Mucosa of stomach (tissue), 1 donor: Measurements from ENCODE around the gene ANXA9.

ENCODE experiments used
- H3K27me3 ChIP-seq: one replicate; pipeline ENCODE4 v1.7.0; 2013; ENCODE audit warnings: mild to moderate bottlenecking, low read length; ENCODE audit not compliant: control insufficient read depth, insufficient read depth
- H3K36me3 ChIP-seq: one replicate; pipeline ENCODE4 v1.7.0; 2013; ENCODE audit warnings: low read length; ENCODE audit not compliant: control insufficient read depth, insufficient read depth
- H3K4me1 ChIP-seq: one replicate; pipeline ENCODE4 v1.7.0; 2013; ENCODE audit warnings: mild to moderate bottlenecking, low read length; ENCODE audit not compliant: control insufficient read depth, insufficient read depth
- H3K4me3 ChIP-seq: one replicate; pipeline ENCODE4 v1.7.0; 2013; ENCODE audit warnings: low read length
- H3K9ac ChIP-seq: one replicate; pipeline ENCODE4 v1.7.0; 2013; ENCODE audit warnings: mild to moderate bottlenecking, low read length, moderate library complexity
- H3K9me3 ChIP-seq: one replicate; pipeline ENCODE4 v1.7.0; 2013; ENCODE audit warnings: mild to moderate bottlenecking, low read length, moderate library complexity; ENCODE audit not compliant: control insufficient read depth
- donor health status: Pancreatic carcinoma.

ANXA9 gene

DNA sequence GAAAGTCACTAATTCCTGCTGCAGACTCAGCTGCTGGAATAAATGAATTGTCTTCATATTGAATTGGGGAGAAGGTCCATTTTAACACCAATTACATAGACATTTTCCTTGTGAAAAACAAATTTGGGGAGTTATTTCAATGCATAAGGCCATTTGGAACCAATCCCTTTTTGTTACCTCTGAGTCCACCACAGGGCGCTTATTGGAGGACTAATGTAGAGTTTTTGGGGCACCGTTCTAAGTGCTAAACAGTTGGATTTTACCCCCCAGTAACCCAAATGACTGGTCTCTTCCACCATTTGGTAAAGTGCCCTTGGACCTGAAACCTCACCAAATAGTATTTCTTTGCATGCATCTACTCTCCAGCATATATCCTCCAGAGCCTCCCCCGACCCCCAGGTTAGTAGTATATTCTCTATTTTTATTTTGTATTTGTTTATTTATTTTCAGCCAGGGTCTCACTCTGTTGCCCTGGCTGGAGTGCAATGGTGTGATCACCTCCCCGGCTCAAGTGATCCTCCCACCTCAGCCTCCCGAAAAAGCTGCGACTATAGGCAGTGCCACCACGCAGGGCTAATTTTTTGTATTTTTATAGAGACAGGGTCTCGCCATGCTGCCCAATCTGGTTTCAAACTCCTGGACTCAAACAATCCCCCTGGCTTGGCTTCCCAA is 27.7 kb downstream of the ANXA9 start:
- Histone ChIP-seq H3K9me3 (no peaks in the 10 kb centered on the region), H3K4me3 (no peak overlapping the region)

DNA sequence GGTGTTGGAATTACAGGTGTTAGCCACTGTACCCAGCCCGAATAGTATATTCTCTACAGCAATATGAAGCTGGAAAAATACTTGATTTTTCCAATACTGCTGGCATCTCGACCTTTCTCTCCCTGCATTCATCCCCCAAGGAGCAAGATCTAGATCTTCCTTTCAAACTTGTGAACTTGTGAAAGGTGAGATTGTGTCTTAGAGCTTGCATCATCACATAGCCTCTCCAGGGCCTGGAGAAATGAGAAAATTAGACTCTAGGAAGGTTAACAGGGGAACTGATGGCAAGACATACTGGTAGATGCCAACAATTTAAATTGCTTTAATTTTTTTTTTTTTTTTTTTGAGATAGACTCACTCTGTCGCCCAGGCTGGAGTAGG is 28.2 kb downstream of the ANXA9 start:
- Histone ChIP-seq H3K9ac (no peak overlapping the region), H3K27me3 (no peaks in the 10 kb centered on the region), H3K9me3 (no peaks in the 10 kb centered on the region), H3K36me3 (no peaks in the 10 kb centered on the region), H3K4me3 (no peak overlapping the region), H3K4me1 (peaks cover 33% of the 10 kb centered on the region)

More for the DNA sequence above, 27.7 kb downstream of the ANXA9 start:
- no peaks in the 10 kb centered on the region for H3K36me3 ChIP-seq
- no peak overlapping the region for H3K9ac ChIP-seq
- peaks cover 33% of the 10 kb centered on the region for H3K4me1 ChIP-seq
- H3K27me3 ChIP-seq, result no peaks in the 10 kb centered on the region

GRCh38 chr1:151011154-151011850 is 29.2 kb downstream of the ANXA9 start:
- H3K36me3 ChIP-seq, result no peaks in the 10 kb centered on the region
- no peaks in the 10 kb centered on the region for H3K27me3 ChIP-seq
- H3K4me3 ChIP-seq, result no peak overlapping the region
- no peaks in the 10 kb centered on the region for H3K9me3 ChIP-seq
- H3K4me1 ChIP-seq, result peaks cover 33% of the 10 kb centered on the region
- no peak overlapping the region for H3K9ac ChIP-seq

GRCh38 chr1:151012684-151013471 is 30.8 kb downstream of the ANXA9 start:
- H3K27me3 ChIP-seq, result no peaks in the 10 kb centered on the region
- no peaks in the 10 kb centered on the region for H3K36me3 ChIP-seq
- H3K9me3 ChIP-seq, result no peaks in the 10 kb centered on the region
- peaks cover 22% of the 10 kb centered on the region for H3K4me1 ChIP-seq
- H3K4me3 ChIP-seq, result no peak overlapping the region
- peak overlapping the region; percentile 9 for H3K9ac ChIP-seq

DNA sequence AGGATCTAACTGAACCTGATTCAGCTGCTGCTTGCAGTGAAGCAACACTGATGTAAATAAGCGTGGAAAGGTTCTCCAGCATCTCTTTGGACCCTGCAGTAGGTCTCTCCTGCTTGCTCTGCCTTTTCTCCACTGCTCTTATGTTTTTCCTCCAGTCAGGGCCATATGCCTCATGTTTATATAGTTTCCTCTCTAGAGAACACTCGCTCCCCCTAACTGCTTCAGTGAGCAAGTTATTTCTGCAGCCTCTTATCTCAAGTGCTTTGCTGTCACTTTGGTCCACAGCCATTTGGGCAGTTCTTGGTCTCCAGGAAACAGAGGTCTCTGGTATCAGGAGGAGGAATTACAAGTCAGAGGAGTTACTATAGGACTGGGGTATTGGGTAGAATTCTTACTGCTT is 31.4 kb downstream of the ANXA9 start:
- H3K36me3 ChIP-seq, result no peaks in the 10 kb centered on the region
- no peaks in the 10 kb centered on the region for H3K9me3 ChIP-seq
- no peak overlapping the region for H3K4me3 ChIP-seq
- H3K4me1 ChIP-seq, result peaks cover 20% of the 10 kb centered on the region
- H3K9ac ChIP-seq, result peak overlapping the region; percentile 9
- H3K27me3 ChIP-seq, result no peaks in the 10 kb centered on the region

DNA sequence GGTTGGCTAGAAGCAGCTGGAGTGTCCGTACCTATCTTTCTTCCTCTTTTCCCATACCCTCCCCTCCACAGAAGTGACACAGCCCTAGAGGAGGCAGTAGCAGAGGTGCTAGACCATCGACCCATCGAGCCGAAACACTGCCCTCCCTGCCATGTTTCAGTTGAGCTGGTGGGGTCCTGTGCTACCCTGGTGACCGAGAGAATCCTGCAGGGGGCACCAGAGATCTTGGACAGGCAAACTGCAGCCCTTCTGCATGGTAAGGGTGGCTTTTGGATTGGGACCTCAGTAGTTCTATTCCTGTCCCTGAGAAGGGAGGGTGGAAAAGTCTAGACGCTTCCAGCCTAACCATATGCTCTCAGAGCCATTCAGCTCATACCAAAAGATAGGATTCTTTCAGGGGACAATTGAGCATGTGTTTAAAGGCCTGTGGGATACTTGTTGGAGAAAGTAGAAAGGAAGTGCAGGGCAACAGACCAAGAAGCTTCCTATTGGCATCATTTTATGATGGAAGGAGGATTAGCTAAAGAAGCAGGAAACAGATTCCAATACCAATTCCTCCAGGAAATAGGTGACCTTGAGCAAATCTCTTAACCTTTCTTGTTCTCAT is 42.6 kb downstream of the ANXA9 start:
- Histone ChIP-seq H3K9ac (peak overlapping the region; percentile 41), H3K27me3 (no peaks in the 10 kb centered on the region), H3K4me3 (no peak overlapping the region), H3K4me1 (peaks cover 7% of the 10 kb centered on the region), H3K9me3 (no peaks in the 10 kb centered on the region), H3K36me3 (no peaks in the 10 kb centered on the region)

GRCh38 chr1:151026460-151026859 is 44.4 kb downstream of the ANXA9 start:
- Histone ChIP-seq H3K27me3 (no peaks in the 10 kb centered on the region), H3K9me3 (no peaks in the 10 kb centered on the region), H3K9ac (no peak overlapping the region), H3K36me3 (no peaks in the 10 kb centered on the region), H3K4me3 (no peak overlapping the region), H3K4me1 (peaks cover 7% of the 10 kb centered on the region)

GRCh38 chr1:151032164-151032563 is 50.1 kb downstream of the ANXA9 start:
- Histone ChIP-seq H3K4me3 (no peak overlapping the region), H3K9ac (no peak overlapping the region), H3K4me1 (peaks cover 15% of the 10 kb centered on the region), H3K27me3 (no peaks in the 10 kb centered on the region), H3K36me3 (no peaks in the 10 kb centered on the region), H3K9me3 (no peaks in the 10 kb centered on the region)

GRCh38 chr1:151035167-151035566 is 53.1 kb downstream of the ANXA9 start:
- Histone ChIP-seq H3K4me3 (no peak overlapping the region), H3K27me3 (no peaks in the 10 kb centered on the region), H3K4me1 (peaks cover 15% of the 10 kb centered on the region), H3K36me3 (no peaks in the 10 kb centered on the region), H3K9me3 (no peaks in the 10 kb centered on the region), H3K9ac (no peak overlapping the region)

DNA sequence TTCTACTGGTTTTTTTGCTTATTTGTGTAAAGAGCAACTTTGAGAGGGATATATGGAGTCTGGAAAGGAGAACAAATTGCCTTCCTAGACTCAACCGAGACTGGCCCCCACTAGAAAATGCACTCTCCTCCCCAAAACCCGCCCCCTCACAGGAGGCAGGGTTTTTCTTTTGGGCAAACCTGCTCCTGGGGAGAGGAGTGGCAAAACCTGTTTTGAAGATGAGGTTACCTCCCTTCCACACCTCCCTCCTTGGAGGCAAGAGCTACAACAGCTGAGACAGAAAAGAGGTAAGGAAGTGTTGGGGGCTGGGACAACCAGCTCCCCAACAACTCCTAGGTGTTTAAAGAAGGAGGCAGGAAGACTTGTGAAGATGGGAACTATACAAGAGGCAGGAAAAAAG is 54.3 kb downstream of the ANXA9 start, which contains the start of gene BNIPL:
TSS of gene BNIPL (plus strand) at position 231 of the 400 bp plus-strand sequence. CDS start at position 371, 140 bp downstream.
- no peaks in the 10 kb centered on the region for H3K36me3 ChIP-seq
- no peak within 1 kb of the TSS for H3K9ac ChIP-seq
- H3K9me3 ChIP-seq, result no peaks in the 10 kb centered on the region
- no peaks in the 10 kb centered on the region for H3K27me3 ChIP-seq
- peaks cover 15% of the 10 kb centered on the region for H3K4me1 ChIP-seq
- H3K4me3 ChIP-seq, result no peak within 1 kb of the TSS

DNA sequence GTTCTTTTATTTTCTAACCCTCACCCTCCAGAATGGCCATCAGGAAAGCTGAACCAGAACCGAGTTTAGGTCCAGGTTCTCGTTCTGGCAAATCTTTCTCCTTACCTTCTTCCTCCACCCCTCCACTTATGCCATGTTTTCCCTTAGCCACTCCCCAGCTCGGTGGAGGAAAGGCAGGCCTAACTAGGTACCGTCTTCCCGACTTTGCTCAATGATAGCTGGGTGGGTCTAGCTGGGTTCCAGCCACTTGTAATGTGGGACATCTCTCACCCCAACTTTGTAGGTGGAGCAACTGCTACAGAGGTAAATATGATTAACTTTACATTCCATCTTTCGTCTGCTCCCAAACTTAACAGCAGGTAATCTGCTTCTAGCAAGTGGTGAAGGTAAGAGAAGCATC is 54.9 kb downstream of the ANXA9 start:
- Histone ChIP-seq H3K9me3 (no peaks in the 10 kb centered on the region), H3K9ac (no peak overlapping the region), H3K4me3 (no peak overlapping the region), H3K27me3 (no peaks in the 10 kb centered on the region), H3K36me3 (no peaks in the 10 kb centered on the region), H3K4me1 (peaks cover 15% of the 10 kb centered on the region)

- H3K4me1 ChIP-seq, result peaks cover 15% of the 10 kb centered on the region
- H3K27me3 ChIP-seq, result no peaks in the 10 kb centered on the region
- H3K9me3 ChIP-seq, result no peaks in the 10 kb centered on the region
- H3K9ac ChIP-seq, result no peak overlapping the region
- no peaks in the 10 kb centered on the region for H3K36me3 ChIP-seq
- no peak overlapping the region for H3K4me3 ChIP-seq
Observed at GRCh38 chr1:151039521-151039920, 57.4 kb downstream of the ANXA9 start.
